IPS-NIHi7 (cell line): ENCODE data around the gene PSG1.
"Not testable (repeated sequence)": the region's sequence is repeated elsewhere in the genome, so short reads cannot be mapped to it uniquely, and the experiment has no call there.

Experiments
- DNase-seq: peaks from one replicate; pipeline ENCODE4 v3.0.0; 2012; ENCODE audit warnings: mixed read lengths; ENCODE audit errors: extremely low spot score

The PSG1 gene

DNA sequence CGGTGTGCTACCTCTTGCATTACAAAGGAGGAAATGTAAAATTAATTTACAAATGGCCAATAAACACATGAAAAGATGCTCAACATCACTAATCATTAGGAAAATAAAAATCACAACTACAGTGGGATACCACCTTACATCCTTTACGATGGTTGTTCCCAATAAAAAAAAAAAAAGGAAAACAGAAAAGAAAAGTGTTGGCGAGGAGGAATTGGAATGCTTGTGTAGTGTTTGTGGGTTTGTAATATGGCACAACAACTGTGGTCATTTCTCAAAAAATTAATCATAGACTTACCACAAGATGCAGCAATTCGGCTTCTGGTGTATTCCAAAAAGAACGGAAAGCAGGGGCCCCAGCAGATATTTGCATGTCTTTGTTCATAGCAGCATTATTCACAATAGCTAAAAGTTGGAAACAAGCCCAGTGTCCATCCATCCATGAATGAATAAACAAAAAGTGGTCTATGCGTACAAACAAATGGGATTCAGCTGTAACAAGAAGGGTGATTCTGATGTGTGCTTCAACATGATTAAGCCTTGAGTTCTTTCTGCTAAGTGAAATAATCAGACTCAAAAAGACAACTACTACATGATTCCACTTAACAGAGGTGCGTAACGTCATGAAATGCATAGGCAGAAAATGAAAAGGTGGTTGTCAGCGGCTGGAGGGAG is 58.1 kb downstream of the PSG1 start:
- not testable (repeated sequence) for DNase-seq

DNA sequence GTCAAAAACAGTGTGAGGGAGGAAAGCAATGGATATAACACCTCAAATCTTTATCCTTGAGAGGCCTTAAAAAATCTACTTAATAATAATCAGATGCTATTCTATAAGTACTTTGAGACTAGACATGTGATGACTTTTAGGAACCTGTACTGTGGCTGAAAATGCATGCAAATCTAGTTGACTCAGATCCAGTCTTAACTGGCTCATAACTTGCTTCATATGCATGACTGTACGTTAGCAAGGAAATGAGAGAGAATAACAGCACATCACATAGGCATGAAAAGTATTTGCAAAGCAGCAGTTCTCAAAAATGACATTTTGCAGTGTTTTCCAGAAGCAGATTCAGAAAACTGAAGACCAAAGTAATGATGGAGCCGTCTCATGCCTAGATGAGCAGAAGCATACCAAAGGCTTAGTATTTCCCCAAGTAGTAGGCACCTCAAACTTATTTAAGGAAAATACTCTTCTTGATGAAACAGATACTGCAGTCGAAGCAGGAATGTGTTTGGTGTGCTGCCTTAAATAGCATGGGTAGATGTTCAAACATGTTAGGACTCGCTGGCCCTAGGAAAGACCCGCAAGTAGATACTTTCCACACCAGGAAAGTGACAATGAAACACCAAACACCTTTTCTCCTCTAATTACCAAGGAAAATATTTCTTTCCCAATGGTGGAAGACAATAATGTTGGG is 59.4 kb downstream of the PSG1 start:
- not testable (repeated sequence) for DNase-seq

DNA sequence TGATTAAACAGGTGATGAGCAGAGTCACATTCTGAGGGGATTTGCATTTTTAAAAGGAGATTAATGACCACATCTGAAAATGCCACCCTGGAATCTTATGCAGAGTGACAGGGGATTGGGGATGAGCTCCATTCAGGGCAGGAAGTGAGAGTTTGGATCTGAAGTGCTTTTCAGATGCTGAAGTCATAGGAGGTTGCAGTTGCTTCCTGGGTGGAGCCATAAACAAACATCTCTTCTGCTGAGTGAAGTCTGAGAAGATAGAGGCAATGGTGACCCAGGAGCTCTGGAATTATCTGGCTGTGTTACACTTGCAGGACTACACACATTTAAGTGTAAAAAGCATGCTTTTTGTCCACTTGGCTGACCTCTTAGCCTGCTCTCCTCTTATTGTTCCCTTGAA is 62.6 kb downstream of the PSG1 start:
- no peak for DNase-seq
